Neural cell (in vitro differentiated cells): ENCODE results near the gene TTLL5. TPM values are rescaled to one million over a fixed set of nuclear protein-coding genes. Genes with fewer than 3 reads are reported as not detected.

Experiments
- H2AFZ ChIP-seq: fragments of 200-600, 300-800 bp; sonication (generic), shearing (Covaris generic); 2 replicates; pipeline ENCODE4 v1.6.0; 2014; ENCODE audit warnings: low read depth, mild to moderate bottlenecking, antibody characterized with exemption, low read length, moderate library complexity
- H3F3A ChIP-seq: fragments of 200-600 bp; shearing (Covaris generic); 2 replicates; pipeline ENCODE4 v1.6.1; 2016; ENCODE audit warnings: mild to moderate bottlenecking, moderate library complexity, mixed read lengths, antibody characterized with exemption, low read length; ENCODE audit not compliant: insufficient read depth, poor library complexity, severe bottlenecking
- H3K27ac ChIP-seq: fragments of 200-600, 300-800 bp; sonication (generic), shearing (Covaris generic); 2 replicates; pipeline ENCODE4 v1.5.1; 2014; ENCODE audit warnings: mild to moderate bottlenecking, low read length, moderate library complexity
- H3K27me3 ChIP-seq: fragments of 300-800, 200-600 bp; sonication (generic), shearing (Covaris generic); 2 replicates; pipeline ENCODE4 v1.6.0; 2014; ENCODE audit warnings: mild to moderate bottlenecking, low read depth, low read length, moderate library complexity; ENCODE audit not compliant: insufficient read depth
- H3K36me3 ChIP-seq: fragments of 300-800, 200-600 bp; sonication (generic), shearing (Covaris generic); 2 replicates; pipeline ENCODE4 v1.5.1; 2014; ENCODE audit warnings: mild to moderate bottlenecking, antibody characterized with exemption, low read length, moderate library complexity; ENCODE audit not compliant: insufficient read depth
- H3K4me2 ChIP-seq: fragments of 300-800, 200-600 bp; sonication (generic), shearing (Covaris generic); 2 replicates; pipeline ENCODE4 v1.6.0; 2014; ENCODE audit warnings: mild to moderate bottlenecking, low read length
- H3K4me3 ChIP-seq: fragments of 300-800, 200-600 bp; sonication (generic), shearing (Covaris generic); 2 replicates; pipeline ENCODE4 v1.5.1; 2014; ENCODE audit warnings: mild to moderate bottlenecking, low read length, moderate library complexity
- H3K79me2 ChIP-seq: fragments of 200-600 bp; shearing (Covaris generic); replicated peaks from 2 replicates; pipeline ENCODE4 v1.6.0; 2014; ENCODE audit warnings: mild to moderate bottlenecking, low read length, moderate library complexity; ENCODE audit not compliant: insufficient read depth
- H3K9ac ChIP-seq: fragments of 300-800, 200-600 bp; sonication (generic), shearing (Covaris generic); 2 replicates; pipeline ENCODE4 v1.6.1; 2016; ENCODE audit warnings: mild to moderate bottlenecking, low read length, mixed read lengths
- H3K9me2 ChIP-seq: fragments of 200-600 bp; shearing (Covaris generic); 2 replicates; pipeline ENCODE4 v1.6.1; 2016; ENCODE audit warnings: mild to moderate bottlenecking, low read length, mixed read lengths; ENCODE audit not compliant: insufficient read depth
- H3K9me3 ChIP-seq: fragments of 200-600, 300-800 bp; sonication (generic), shearing (Covaris generic); 2 replicates; pipeline ENCODE4 v1.6.1; 2016; ENCODE audit warnings: mild to moderate bottlenecking, mixed run types, low read length, moderate library complexity, mixed read lengths
- H4K20me1 ChIP-seq: fragments of 200-600 bp; shearing (Covaris generic); 2 replicates; pipeline ENCODE4 v1.6.1; 2016; ENCODE audit warnings: mild to moderate bottlenecking, mixed run types; ENCODE audit not compliant: insufficient read depth
- CTCF ChIP-seq: fragments of 450-650 bp; IDR thresholded peaks from 2 replicates; pipeline ENCODE4 v1.5.1; 2014; ENCODE audit warnings: antibody characterized with exemption, mild to moderate bottlenecking, moderate library complexity; ENCODE audit not compliant: poor library complexity, severe bottlenecking
- EP300 ChIP-seq: fragments of 450-650 bp; conservative IDR thresholded peaks from 2 replicates; pipeline ENCODE4 v1.6.1; 2014; ENCODE audit warnings: antibody characterized with exemption, mild to moderate bottlenecking, moderate library complexity; ENCODE audit not compliant: poor library complexity, severe bottlenecking
- MXI1 ChIP-seq: fragments of 450-650 bp; conservative IDR thresholded peaks from 2 replicates; pipeline ENCODE4 v1.6.1; 2014; ENCODE audit warnings: antibody characterized with exemption, mild to moderate bottlenecking; ENCODE audit not compliant: poor library complexity, severe bottlenecking
- POLR2AphosphoS5 ChIP-seq: IDR thresholded peaks from 2 replicates; pipeline ENCODE4 v1.6.1; 2012
- RAD21 ChIP-seq: fragments of 450-650 bp; conservative IDR thresholded peaks from 2 replicates; pipeline ENCODE4 v1.6.1; 2014; ENCODE audit warnings: antibody characterized with exemption, mild to moderate bottlenecking, moderate library complexity
- REST ChIP-seq: IDR thresholded peaks from 2 replicates; pipeline ENCODE4 v1.6.1; 2012; ENCODE audit warnings: borderline replicate concordance
- SMC3 ChIP-seq: fragments of 450-650 bp; conservative IDR thresholded peaks from 2 replicates; pipeline ENCODE4 v1.6.1; 2014; ENCODE audit warnings: antibody characterized with exemption, mild to moderate bottlenecking, moderate library complexity; ENCODE audit not compliant: poor library complexity
- TAF1 ChIP-seq: IDR thresholded peaks from 2 replicates; pipeline ENCODE4 v1.6.1; 2012; ENCODE audit warnings: low read depth
- polyA plus RNA-seq: library from polyadenylated mRNA; depleted of rRNA; stranded (reverse); fragments of >200 nt; gene quantifications from 2 replicates; pipeline ENCODE4 v1.2.3, GENCODE V29; 2014

Gene TTLL5
- polyA plus RNA-seq, 1 donor from 2014 or later, result 8.2 TPM

GRCh38 chr14:75727124-75727523 is 66.1 kb downstream of the TTLL5 start:
- H3K27me3 ChIP-seq, result no peaks in the 10 kb centered on the region
- TF ChIP-seq POLR2AphosphoS5, result no peak
- TF ChIP-seq CTCF, result no peak
- no peak for TF ChIP-seq EP300
- no peak for TF ChIP-seq RAD21
- no peak for TF ChIP-seq TAF1
- no peak for TF ChIP-seq REST
- TF ChIP-seq MXI1, result no peak
- peaks cover 4% of the 10 kb centered on the region for H3K36me3 ChIP-seq

GRCh38 chr14:75732888-75733287 is 71.8 kb downstream of the TTLL5 start:
- H4K20me1 ChIP-seq, result no peaks in the 10 kb centered on the region
- no peak for TF ChIP-seq TAF1
- no peak for TF ChIP-seq MXI1
- no peak for TF ChIP-seq CTCF
- no peak for TF ChIP-seq SMC3
- no peak for TF ChIP-seq POLR2AphosphoS5

More at GRCh38 chr14:75727124-75727523, 66.1 kb downstream of the TTLL5 start:
- no peaks in the 10 kb centered on the region for H3F3A ChIP-seq
- H3K9me3 ChIP-seq, result no peaks in the 10 kb centered on the region
- H3K4me2 ChIP-seq, result no peak overlapping the region
- no peak overlapping the region for H3K4me3 ChIP-seq
- no peaks in the 10 kb centered on the region for H4K20me1 ChIP-seq
- no peak overlapping the region for H2AFZ ChIP-seq
- no peak overlapping the region for H3K9ac ChIP-seq
- no peak overlapping the region for H3K27ac ChIP-seq
- no peaks in the 10 kb centered on the region for H3K79me2 ChIP-seq
- H3K9me2 ChIP-seq, result no peaks in the 10 kb centered on the region

More at GRCh38 chr14:75732888-75733287, 71.8 kb downstream of the TTLL5 start:
- Histone ChIP-seq H3K79me2 (no peaks in the 10 kb centered on the region), H3F3A (no peaks in the 10 kb centered on the region), H3K36me3 (no peaks in the 10 kb centered on the region), H2AFZ (no peak overlapping the region), H3K4me2 (no peak overlapping the region), H3K27me3 (no peaks in the 10 kb centered on the region), H3K4me3 (no peak overlapping the region), H3K9ac (no peak overlapping the region), H3K9me2 (no peaks in the 10 kb centered on the region), H3K9me3 (no peaks in the 10 kb centered on the region), H3K27ac (no peak overlapping the region)
